Tongue (tissue), 2 donors: ENCODE results near the gene HNRNPL. TPM values are rescaled to one million over a fixed set of nuclear protein-coding genes. Genes with fewer than 3 reads are reported as not detected.
A peak's percentile ranks its signal among the peaks of the same experiment; 100 is the strongest.

ENCODE experiments used
- DNase-seq: peaks from one replicate; pipeline ENCODE4 v3.0.0-alpha.2; 2015
- total RNA-seq: library from RNA; depleted of rRNA; stranded (reverse); fragments of >200 nt; gene quantifications from one replicate; pipeline ENCODE4 v1.2.3, GENCODE V29; 2014

The HNRNPL gene
- total RNA-seq, 1 donor from 2014 or later = 249 TPM

- no peak for DNase-seq
Observed at GRCh38 chr19:38845374-38846024, 4.3 kb downstream of the HNRNPL start.

- DNase-seq = no peak
Observed at GRCh38 chr19:38844093-38844686, 5.6 kb downstream of the HNRNPL start.

GRCh38 chr19:38843175-38843758, 6.5 kb downstream of the HNRNPL start:
- no peak for DNase-seq

- no peak for DNase-seq
Observed at GRCh38 chr19:38842439-38843174, 7.2 kb downstream of the HNRNPL start.

GRCh38 chr19:38841787-38842438, 7.9 kb downstream of the HNRNPL start:
- DNase-seq = no peak

- no peak for DNase-seq
Observed at GRCh38 chr19:38841180-38841766, 8.5 kb downstream of the HNRNPL start.

- no peak for DNase-seq
Observed at GRCh38 chr19:38840583-38840968, 9.2 kb downstream of the HNRNPL start.

- no peak for DNase-seq
Observed at GRCh38 chr19:38839816-38840582, 9.8 kb downstream of the HNRNPL start.

- no peak for DNase-seq
Observed at GRCh38 chr19:38838986-38839761, 10.6 kb downstream of the HNRNPL start.

- peak; percentile 24 for DNase-seq
Observed at GRCh38 chr19:38838208-38838985, 11.4 kb downstream of the HNRNPL start.

GRCh38 chr19:38837656-38838121, 12.1 kb downstream of the HNRNPL start:
- DNase-seq = no peak

- peak; percentile 51 for DNase-seq
Observed at GRCh38 chr19:38836983-38837626, 12.7 kb downstream of the HNRNPL start.

- no peak for DNase-seq
Observed at GRCh38 chr19:38836159-38836982, 13.4 kb downstream of the HNRNPL start.

- DNase-seq = no peak
Observed at GRCh38 chr19:38834590-38834989, 15.2 kb downstream of the HNRNPL start.

- DNase-seq = no peak
Observed at GRCh38 chr19:38834104-38834490, 15.7 kb downstream of the HNRNPL start.

- no peak for DNase-seq
Observed at GRCh38 chr19:38833092-38833425, 16.7 kb downstream of the HNRNPL start.

- peak; percentile 50 for DNase-seq
Observed at GRCh38 chr19:38831142-38831605, 18.6 kb downstream of the HNRNPL start.

- no peak for DNase-seq
Observed at GRCh38 chr19:38830039-38830733, 19.6 kb downstream of the HNRNPL start.
